Measurements from ENCODE around the gene KRT14.
"Not testable (repeated sequence)": the region's sequence is repeated elsewhere in the genome, so short reads cannot be mapped to it uniquely, and the experiment has no call there.

Gene KRT14

GRCh38 chr17:41623184-41623861, 36.6 kb upstream of the KRT14 start:
- not testable (repeated sequence) for DNase-seq (ENCODE audit: low spot score)

- not testable (repeated sequence) for DNase-seq (ENCODE audit: low spot score)
Measured at GRCh38 chr17:41622340-41623183, 35.9 kb upstream of the KRT14 start.

DNA sequence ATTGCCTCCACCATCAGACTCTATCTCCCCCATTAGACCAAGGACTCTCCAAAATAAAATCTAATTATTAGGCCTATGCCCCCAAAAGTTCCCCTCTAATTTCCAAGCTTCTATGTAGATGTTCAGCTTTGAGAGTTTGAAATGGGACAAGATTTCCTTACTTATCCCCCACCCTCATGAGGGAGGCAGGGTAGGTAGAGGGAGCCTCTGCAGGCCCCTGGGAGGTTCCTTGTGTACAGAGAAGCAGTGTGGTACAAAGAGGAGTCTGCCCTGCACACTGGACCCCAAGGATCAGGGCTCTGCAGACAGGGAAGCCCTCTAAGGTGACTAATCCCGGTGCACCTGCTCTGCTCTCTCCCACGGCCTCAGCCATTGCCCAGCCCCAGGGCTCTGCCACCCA, 35.2 kb upstream of the KRT14 start:
- DNase-seq (ENCODE audit: low spot score), result no peak

DNA sequence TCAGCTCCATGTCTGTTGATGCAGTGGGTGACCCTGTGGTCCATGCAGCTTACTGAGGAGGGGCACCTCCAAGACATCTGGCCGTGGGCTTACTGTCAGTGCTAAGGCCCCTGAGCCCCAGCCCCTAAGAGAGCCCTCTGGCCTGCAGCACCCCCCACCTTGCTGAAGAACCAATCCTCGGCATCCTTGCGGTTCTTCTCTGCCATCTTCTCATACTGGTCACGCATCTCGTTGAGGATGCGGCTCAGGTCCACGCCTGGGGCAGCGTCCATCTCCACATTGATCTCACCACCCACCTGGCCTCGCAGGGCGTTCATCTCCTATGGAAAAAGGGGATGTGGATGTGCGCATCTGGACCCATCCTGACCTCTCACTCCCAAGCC, 34.7 kb upstream of the KRT14 start:
- DNase-seq (ENCODE audit: low spot score), result not testable (repeated sequence)

- DNase-seq (ENCODE audit: low spot score), result no peak
Measured at GRCh38 chr17:41620583-41621434, 34.1 kb upstream of the KRT14 start.

DNA sequence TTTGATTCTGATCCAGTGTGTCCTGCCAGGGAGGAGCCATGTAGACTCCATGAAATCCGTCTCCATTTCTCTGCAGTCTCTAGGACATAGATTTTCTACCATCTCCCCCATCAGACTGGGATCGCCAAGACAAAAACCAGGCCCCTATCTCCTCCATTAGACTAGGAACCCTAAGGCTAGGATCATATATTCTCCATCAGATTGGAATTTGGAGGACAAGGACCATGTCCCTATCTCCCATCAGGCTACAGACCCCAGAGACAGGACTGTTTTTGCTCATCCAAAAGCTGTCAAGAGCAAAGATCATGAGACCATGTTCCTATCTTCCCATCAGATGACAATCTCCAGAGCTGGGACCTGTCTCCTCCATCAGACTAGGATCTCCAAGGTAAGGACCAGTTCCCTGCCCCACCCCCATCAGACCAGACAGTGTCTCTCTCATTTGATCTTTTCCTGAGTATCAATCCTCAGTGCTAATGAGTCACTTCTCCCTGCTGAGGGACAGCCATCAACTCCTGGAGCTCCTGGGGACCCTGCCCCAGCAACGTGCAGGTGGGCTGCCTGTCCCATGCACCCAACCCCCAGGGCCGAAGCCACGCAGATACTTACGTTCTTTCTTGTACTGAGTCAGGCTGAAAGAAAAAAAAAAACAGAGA, 33.4 kb upstream of the KRT14 start:
- DNase-seq (ENCODE audit: low spot score), result not testable (repeated sequence)

DNA sequence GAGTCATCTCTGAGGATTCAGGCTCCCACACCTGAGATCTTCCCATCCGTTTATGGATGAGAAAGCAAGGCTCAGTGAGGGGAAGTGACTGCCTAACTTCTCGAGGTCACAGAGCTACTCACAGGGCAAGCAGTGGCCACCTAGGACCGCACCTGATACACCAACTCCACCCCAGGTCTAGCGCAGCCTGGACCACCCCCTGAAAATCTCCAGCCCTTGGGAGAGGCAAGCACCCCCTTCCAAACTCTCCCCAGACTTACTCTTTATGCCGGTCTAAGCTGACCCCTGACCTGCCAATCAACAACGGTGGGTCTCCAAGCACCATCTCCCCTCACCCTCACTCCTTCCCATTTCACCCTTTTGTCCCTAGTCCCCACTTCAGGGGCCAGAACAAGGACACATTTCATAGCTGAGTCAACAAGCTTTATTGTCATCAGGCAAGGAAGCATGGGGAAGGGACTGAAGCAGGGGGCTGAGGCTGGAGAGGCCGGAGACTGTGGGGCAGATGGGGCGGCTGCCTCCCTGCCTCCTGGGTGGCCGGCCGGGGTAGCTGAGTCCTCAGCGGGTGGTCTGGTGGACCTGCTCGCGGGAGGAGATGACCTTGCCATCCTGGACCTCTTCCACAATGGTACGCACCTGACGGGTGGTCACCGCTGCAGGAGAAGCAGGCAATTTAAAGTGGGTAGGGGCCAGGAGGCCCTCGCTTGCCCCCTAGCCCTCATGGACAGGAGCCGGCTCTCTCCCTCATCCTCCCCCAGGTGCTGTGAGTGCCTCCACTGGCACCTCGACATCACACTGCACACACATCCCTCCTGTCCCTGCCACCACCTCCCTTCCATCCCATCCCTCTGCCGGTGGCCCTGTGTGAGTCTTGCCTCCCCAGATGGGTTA, 32.6 kb upstream of the KRT14 start:
- no peak for DNase-seq (ENCODE audit: low spot score)

DNA sequence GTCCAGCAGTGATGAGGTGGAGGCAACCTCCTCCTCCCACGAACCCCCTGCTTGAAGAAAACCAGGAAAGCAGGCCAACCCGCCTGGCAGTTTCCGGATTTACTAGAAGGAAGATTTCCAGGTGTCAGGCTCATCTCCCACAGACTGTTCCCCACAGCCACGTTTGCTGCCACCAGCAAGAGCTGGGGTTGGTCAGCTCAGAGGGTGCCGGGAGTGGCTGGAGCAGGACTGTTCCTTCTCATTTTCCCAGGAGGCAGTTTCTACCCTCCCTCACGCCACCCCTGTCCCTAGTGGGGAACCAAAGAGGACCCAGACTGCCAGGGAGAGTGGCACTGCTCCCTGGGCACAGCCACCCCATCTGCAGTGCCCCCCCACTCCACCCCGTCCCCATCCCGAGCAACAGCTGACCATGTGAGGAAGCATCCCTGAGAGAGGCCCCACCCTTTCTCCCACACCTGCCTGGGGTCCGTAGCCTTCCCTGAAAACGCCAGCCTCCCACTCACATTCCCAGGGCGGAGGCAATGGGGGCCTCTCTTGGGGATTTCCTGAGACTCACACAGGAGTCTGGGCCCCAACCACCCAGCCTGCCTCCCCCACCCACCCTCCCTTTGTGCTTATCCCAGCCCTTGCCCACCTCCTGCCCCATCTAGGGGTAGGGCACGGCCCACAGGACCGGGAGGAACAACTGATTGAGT, 31.8 kb upstream of the KRT14 start:
- no peak for DNase-seq (ENCODE audit: low spot score)

DNA sequence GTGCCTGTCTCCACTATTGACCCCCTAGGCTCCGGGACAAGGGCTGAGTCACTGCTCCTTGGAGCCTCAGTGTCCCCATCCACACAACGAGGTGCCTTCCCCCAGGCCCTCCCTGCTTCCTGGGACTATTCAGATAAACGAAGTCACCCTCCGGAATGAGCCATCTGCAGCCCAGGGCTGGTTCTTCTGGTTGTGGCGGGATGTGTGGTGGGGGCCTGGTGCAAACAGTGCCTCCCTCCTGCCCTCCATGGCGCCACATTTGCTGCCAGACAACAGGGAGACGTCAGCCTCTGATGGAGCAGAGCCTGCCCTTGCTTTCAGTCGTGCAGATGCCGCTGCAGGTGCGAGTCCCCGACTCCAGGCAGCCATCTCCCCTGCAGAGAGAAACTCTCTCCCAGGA, 31.0 kb upstream of the KRT14 start:
- DNase-seq (ENCODE audit: low spot score), result no peak

DNA sequence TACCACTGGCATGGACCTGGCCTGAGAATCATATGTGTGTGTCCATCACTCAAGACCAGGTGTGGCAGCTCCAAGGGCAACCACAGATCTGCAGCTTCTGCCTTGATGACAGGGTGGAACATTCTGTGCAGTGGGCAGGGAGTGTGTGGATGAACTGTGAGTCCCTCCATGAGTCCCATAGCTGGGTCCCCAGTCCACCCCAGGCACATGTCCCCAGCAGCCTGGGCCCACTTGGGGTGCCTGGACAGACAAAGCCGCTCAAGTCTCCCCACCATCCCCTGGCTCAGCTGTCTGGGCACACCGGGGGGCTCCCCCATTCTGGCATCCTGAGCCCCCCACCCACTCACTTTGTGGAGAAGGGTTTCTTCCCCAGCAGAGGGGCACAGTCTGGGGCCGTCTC, 30.4 kb upstream of the KRT14 start:
- DNase-seq (ENCODE audit: low spot score), result no peak

DNA sequence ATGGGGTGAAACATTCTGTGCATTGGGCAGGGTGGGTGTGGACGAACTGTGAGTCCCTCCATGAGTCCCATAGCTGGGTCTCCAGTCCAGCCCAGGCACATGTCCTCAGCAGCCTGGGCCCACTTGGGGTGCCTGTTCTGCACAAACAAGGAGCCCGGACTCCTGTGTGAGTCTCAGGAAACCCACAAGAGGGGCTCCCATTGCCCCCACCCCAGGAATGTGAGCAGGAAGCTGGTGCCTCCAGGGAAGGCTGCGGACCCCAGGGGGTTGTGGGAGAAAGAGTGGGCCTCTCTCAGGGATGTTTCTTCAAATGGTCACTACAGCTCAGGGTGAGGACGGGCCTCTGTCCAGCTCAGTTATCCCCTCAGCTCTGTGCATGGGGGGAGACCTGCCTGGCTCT, 29.8 kb upstream of the KRT14 start:
- DNase-seq (ENCODE audit: low spot score), result not testable (repeated sequence)

DNA sequence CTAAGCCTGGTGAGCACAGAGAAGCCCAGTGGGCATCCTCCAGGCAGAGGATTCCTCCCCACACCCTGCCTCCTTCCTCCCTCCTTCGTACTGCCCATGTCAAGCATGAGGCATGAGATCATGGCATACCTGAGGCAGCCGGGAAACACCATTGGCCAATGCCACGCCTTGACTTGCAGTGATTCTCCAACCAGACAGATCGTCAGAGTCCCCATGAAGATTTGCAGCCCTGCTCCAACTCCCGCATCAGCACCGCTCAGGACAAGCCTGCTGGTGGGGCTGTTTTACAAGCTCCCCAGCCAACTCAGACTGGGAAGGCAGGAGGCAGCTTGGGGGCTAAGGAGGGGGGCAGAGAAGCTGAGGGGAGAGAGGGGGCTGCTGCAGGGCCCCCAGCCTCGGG, 28.8 kb upstream of the KRT14 start:
- no peak for DNase-seq (ENCODE audit: low spot score)

DNA sequence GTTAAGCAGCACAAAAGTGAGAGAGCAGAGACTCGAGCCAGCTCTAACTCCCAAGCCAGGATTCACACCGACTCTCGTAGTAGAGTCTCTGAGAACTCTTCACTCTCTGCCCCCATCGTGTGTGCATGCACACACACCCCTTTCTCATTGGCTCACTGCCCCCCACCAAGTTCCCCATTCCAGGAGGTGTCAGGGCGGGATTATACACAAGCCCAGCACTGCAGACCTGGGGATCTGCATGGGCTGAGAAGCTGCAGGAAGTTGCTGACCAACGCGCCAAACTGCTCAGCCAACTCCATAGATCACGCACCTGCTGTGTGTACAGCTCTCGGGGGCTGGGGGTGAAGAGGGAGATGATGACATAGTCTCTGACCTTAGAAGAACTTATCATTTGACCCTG, 28.1 kb upstream of the KRT14 start:
- not testable (repeated sequence) for DNase-seq (ENCODE audit: low spot score)

- no peak for DNase-seq (ENCODE audit: low spot score)
Measured at GRCh38 chr17:41614098-41614497, 27.4 kb upstream of the KRT14 start.

DNA sequence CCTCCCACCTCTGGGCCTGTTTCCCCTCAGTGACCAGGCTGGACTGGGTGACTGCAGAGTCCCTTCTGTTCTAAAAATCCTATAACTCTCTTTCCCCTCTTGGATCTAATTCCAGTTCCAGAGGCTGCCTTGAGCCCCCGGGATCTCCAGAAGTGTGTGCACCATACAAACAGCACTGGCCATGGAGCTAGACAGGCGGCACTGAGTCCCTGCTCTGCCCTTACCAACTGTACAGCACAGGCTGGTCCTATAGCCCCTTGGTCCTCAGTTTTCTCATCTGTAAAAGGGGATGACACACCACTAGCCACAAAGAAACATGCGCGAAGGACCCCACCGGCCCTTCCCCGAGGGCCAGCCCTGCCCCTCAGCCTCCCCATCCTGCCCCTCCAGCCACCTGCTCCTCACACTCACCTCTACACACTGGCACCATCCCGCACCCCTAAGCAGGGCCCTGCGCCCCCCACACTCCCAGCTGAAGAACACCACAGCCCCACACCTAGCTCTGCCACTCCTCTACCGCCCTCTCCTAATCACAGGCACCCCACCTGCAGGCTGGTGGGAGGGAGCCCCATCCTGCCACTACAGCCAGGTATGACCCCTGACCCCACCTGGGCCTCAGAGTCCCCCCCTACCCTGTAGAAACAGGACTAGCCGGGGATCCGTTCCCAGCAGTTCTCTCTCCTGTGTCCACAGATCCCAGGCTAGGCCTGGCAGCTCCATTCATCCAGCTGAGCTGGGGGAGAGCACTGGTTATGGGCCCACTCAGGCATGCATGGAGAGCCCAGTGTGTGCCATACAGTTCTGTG, 26.8 kb upstream of the KRT14 start:
- DNase-seq (ENCODE audit: low spot score), result no peak

DNA sequence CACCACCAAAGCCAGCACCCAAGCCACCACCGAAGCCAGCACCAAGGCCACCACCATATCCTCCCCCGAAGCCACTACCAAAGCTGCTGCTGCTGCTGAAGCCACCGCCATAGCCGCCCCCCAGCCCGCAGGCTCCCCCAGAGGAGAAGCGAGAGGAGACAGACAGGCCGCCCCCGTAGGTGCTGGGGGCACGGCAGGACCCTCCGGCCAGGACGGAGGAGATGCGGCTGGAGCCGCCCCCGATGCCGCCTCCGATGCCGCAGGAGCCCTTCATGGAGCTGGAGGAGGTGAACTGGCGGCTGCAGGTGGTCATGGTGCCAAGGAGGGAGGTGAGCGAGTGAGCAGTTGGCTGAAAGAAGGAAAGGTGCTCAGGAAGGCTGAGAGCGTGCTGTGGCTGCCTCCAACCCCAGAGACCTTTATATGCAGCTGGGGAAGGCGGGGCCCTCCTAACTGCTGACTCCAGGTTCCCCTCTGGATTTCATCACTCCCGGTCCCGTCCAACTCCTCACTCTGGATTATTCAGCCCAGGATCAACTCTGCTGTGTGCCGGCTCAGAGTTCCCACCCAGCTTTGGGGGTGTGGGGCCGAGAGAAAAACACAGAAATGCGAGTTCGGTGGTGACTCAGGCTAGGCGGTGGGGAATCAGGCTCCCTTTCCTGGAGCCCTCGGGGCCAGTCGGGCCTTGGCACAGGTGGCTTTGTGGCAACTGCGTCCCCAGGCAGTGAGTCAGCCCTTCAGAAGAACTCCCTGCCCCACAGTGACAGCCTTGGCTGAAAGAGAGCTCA, 25.9 kb upstream of the KRT14 start, which contains the start of gene KRT16:
Gene KRT16, minus strand, starts transcription at position 392 of the 785 bp plus-strand sequence. Its CDS starts 79 bp downstream, at position 313.
- not testable (repeated sequence) for DNase-seq (ENCODE audit: low spot score)

GRCh38 chr17:41610965-41611640, 24.4 kb upstream of the KRT14 start:
- DNase-seq (ENCODE audit: low spot score), result no peak

DNA sequence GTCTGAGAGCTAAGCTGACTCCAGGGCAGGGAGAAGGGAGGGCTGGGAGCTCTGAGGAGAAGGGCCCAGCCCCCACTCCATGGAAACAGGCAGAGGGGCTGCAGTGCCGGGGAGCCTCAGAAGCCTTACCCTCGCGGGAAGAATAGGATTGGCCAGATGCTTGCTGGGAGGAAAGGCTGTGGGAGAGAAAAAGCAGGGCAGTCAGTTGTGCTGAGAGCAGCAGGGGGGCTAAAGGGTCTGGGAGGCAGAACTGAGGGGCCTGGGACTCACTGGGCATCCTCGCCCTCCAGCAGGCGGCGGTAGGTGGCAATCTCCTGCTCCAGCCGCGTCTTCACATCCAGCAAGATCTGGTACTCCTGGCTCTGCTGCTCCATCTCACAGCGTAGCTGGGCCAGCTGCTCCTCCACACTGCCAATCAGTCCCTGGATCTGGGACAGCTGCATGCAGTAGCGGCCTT, 23.4 kb upstream of the KRT14 start:
- not testable (repeated sequence) for DNase-seq (ENCODE audit: low spot score)

Measured in HuH-7.5 (cell line).